Kidney epithelial cell (primary cell): ENCODE measurements around the gene ZNF438. TPM values are rescaled to one million over a fixed set of nuclear protein-coding genes. Genes with fewer than 3 reads are reported as not detected.

ENCODE experiments used
- DNase-seq: peaks from one replicate; pipeline ENCODE4 v3.0.0-alpha.2; 2010; ENCODE audit warnings: low read depth
- H3K27me3 ChIP-seq: 2 replicates; pipeline ENCODE4 v1.6.0; 2011; ENCODE audit warnings: low read length; ENCODE audit not compliant: control insufficient read depth, insufficient read depth
- H3K36me3 ChIP-seq: 2 replicates; pipeline ENCODE4 v1.5.1; 2011; ENCODE audit warnings: low read length; ENCODE audit not compliant: control insufficient read depth, insufficient read depth
- H3K4me3 ChIP-seq: 2 replicates; pipeline ENCODE4 v1.5.1; 2011; ENCODE audit warnings: low read depth, mild to moderate bottlenecking, control low read depth, low read length
- total RNA-seq: library from RNA; depleted of rRNA; stranded (reverse); fragments of >200 nt; gene quantifications from 2 replicates; pipeline ENCODE4 v1.2.3, GENCODE V29; 2015
- TF ChIP-seq, protein P1 (sequence below): IDR thresholded peaks from 2 replicates; pipeline ENCODE4 v1.5.1; 2011; ENCODE audit warnings: mild to moderate bottlenecking, moderate library complexity, low read length, control low read depth, inconsistent platforms; ENCODE audit not compliant: insufficient read depth, poor library complexity, severe bottlenecking

The ZNF438 gene
- total RNA-seq, 1 donor from 2014 or later = 3.3 TPM

DNA sequence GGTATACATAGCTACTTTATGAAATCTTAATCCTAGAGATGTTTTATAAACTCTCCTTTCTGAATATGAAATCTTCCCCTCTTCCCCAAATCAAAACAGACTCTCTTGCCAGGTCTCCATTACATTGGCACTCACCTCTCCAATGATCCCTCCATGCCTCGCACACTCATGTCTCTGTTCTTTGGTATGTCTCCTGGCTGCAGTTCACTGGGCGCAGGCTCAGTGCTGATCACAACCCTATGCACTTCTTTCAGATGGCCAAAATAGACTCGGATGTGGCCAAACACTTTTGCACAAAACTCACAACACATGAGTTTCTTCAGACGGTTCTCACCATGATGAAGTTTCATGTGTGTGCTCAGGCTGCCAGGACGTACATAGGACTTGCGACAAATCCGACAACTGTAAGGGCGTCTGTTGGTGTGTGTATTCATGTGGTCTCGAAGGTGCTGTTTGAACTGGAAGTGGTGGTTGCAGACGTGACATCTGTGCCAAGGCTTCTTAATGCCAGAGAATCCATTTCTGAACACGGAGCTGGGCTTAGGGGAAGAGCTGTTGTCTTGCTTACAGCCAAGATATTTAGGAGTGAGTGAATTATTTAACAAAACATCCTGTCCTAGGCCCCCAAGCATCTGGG, 183.2 kb downstream of the ZNF438 start:
- Histone ChIP-seq H3K36me3 (no peaks in the 10 kb centered on the region), H3K4me3 (no peak overlapping the region), H3K27me3 (no peaks in the 10 kb centered on the region)
- no peak for DNase-seq
- TF ChIP-seq, protein P1, sequence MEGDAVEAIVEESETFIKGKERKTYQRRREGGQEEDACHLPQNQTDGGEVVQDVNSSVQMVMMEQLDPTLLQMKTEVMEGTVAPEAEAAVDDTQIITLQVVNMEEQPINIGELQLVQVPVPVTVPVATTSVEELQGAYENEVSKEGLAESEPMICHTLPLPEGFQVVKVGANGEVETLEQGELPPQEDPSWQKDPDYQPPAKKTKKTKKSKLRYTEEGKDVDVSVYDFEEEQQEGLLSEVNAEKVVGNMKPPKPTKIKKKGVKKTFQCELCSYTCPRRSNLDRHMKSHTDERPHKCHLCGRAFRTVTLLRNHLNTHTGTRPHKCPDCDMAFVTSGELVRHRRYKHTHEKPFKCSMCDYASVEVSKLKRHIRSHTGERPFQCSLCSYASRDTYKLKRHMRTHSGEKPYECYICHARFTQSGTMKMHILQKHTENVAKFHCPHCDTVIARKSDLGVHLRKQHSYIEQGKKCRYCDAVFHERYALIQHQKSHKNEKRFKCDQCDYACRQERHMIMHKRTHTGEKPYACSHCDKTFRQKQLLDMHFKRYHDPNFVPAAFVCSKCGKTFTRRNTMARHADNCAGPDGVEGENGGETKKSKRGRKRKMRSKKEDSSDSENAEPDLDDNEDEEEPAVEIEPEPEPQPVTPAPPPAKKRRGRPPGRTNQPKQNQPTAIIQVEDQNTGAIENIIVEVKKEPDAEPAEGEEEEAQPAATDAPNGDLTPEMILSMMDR = no peak

DNA sequence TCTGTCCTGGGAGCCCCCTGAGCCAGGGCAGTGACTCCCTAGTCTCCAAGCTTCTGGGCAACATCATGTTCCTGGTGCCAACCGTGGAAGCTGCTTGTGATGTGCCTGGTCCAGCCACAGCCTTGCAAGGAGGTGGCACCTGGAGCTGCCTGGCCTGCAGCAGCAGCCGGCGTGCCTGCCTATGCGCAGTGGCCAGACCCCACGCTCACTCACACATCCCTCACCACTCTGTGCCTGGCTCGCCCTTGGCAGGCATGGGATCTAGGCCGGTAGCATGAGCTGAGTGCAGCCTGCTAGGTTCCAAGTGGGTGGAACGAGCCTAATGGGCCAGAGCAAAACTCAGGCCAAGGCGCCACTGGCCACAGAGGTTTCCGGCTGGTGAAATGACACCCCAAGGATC, 184.0 kb downstream of the ZNF438 start:
- TF ChIP-seq, protein P1 = no peak
- no peaks in the 10 kb centered on the region for H3K27me3 ChIP-seq
- no peaks in the 10 kb centered on the region for H3K36me3 ChIP-seq
- DNase-seq = no peak
- no peak overlapping the region for H3K4me3 ChIP-seq

DNA sequence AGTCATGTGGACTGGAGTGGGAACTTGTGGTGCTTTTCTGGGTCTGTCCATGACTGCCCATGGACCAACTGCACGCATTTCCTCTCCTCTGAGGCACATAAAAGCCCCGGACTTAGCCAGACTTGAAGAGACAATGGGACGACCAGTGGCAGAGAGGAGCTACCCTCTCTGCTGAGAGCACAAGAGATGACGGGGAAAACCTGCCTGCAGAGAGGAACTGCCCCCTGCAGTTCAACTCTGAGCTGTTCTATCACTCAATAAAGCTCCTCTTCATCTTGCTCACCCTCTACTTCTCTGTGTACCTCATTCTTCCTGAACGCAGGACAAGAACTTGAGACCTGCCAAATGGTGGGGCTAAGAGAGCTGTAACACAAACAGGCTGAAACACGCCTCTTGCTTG, 184.5 kb downstream of the ZNF438 start:
- no peak overlapping the region for H3K4me3 ChIP-seq
- DNase-seq = no peak
- TF ChIP-seq, protein P1 = no peak
- H3K36me3 ChIP-seq = no peaks in the 10 kb centered on the region
- no peaks in the 10 kb centered on the region for H3K27me3 ChIP-seq

DNA sequence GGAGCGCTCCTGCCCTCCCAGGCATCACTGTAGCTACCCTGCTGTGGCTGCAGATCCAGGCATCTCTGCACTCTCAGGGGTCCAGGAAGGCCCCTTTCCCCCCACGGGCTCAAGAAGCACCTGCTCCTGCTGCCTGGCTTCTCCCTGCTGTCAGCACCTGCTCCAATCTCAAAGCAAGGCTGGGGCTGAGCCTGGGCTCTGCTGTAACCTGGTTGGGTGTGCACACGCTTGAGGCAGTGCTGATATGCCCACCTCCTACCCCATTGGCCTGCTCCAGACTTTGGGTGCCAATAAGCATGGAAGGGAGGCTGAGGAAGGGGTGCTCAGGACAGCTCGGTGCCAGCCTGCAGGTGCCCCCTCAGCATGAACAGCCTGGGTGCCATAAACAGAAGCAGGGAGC, 185.0 kb downstream of the ZNF438 start:
- Histone ChIP-seq H3K27me3 (no peaks in the 10 kb centered on the region), H3K36me3 (no peaks in the 10 kb centered on the region), H3K4me3 (no peak overlapping the region)
- DNase-seq = no peak
- TF ChIP-seq, protein P1 = no peak

DNA sequence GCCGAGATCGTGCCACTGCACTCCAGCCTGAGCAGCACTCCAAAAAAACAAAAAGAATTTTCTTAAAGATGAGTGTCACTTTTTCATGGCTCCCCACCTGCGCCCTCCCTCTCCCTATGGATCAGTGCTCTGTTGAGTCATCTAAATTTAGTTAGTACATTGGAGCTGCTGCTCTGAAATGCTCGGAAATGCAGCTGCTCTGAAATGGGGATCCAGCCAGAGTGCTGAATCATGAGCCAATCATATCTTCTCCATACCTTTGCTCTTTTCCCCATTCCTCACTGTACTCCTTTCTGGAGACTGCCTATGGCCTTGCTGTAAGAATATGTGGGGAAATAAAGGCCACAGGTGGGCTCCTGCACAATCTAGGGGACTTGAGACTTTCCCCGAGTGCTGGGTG, 188.8 kb downstream of the ZNF438 start:
- no peak overlapping the region for H3K4me3 ChIP-seq
- DNase-seq = no peak
- no peaks in the 10 kb centered on the region for H3K36me3 ChIP-seq
- no peaks in the 10 kb centered on the region for H3K27me3 ChIP-seq
- TF ChIP-seq, protein P1 = no peak

DNA sequence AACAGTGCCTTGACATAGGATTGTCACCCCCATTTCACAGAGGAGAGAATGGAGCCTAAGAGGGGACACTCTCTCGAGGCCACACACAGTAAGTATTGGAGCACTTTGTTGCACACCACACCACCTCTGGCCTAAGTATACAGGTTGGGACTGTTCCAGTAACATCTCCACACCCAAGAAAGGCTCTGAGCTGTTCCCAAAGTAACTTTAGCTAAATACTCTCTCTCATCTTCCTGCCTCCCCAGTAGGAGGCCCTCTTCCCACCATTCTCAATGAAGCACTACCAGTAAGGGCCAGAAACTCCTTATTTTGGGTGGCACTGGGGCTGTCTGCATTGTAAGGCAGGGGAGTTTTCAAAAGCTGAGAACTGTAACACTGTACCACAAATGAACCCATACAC, 189.5 kb downstream of the ZNF438 start:
- H3K4me3 ChIP-seq = no peak overlapping the region
- DNase-seq = no peak
- H3K36me3 ChIP-seq = no peaks in the 10 kb centered on the region
- TF ChIP-seq, protein P1 = no peak
- no peaks in the 10 kb centered on the region for H3K27me3 ChIP-seq
